ENCODE results near the gene PKHD1.

DNA sequence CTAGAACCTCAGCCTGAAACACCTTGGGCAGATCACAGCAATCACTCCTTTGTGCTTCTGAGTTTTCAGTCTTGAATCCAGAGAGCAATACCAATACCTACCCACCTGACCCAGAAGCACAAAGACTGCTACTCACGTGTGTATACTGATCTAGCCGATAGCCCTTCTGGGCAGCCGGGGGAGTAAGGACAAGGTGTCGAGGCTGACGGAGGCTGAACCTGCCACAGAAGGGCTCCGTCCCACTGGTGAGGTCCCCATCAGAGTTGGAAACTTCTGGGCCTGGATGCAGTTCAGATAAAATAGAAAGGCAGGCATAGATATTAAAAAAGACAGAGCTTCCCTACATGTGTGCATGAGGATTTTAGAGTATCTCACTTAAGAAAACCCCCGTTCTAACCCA lies 32.0 kb downstream of the PKHD1 start:
- TF ChIP-seq, protein P1, sequence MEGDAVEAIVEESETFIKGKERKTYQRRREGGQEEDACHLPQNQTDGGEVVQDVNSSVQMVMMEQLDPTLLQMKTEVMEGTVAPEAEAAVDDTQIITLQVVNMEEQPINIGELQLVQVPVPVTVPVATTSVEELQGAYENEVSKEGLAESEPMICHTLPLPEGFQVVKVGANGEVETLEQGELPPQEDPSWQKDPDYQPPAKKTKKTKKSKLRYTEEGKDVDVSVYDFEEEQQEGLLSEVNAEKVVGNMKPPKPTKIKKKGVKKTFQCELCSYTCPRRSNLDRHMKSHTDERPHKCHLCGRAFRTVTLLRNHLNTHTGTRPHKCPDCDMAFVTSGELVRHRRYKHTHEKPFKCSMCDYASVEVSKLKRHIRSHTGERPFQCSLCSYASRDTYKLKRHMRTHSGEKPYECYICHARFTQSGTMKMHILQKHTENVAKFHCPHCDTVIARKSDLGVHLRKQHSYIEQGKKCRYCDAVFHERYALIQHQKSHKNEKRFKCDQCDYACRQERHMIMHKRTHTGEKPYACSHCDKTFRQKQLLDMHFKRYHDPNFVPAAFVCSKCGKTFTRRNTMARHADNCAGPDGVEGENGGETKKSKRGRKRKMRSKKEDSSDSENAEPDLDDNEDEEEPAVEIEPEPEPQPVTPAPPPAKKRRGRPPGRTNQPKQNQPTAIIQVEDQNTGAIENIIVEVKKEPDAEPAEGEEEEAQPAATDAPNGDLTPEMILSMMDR (IDR thresholded peaks at IDR 0.05), result no peak
- no peak for TF ChIP-seq POLR2A (IDR thresholded peaks at IDR 0.05)

All from heart left ventricle (tissue), 13 donors.